Activated T-cell treated with anti-CD3 and anti-CD28 coated beads for 24 hours (primary cell): Measurements from ENCODE around the gene PCNT.
"Not testable (repeated sequence)": the region's sequence is repeated elsewhere in the genome, so short reads cannot be mapped to it uniquely, and the experiment has no call there.

ENCODE experiments used
- DNase-seq: peaks from one replicate; pipeline ENCODE4 v3.0.0-alpha.2; 2020; ENCODE audit warnings: low read depth

Gene PCNT

GRCh38 chr21:46381541-46381940 is 57.6 kb downstream of the PCNT start:
- DNase-seq, result no peak

DNA sequence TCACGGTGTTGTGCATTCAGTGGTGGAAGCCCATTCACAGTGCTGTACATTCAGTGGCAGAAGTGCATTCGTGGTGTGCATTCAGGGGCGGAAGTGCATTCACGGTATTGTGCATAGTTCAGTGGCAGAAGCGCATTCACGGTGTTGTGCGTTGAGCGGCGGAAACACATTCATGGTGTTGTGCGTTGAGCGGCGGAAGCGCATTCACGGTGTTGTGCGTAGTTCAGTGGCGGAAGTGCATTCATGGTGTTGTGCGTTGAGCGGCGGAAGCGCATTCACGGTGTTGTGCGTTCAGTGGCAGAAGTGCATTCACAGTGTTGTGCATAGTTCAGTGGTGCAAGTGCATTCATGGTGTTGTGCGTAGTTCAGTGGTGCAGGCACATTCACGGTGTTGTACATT is 60.6 kb downstream of the PCNT start:
- no peak for DNase-seq

GRCh38 chr21:46385846-46386733 is 62.1 kb downstream of the PCNT start:
- DNase-seq, result no peak

- DNase-seq, result no peak
These were observed 62.8 kb downstream of the PCNT start for GRCh38 chr21:46386734-46387088.

DNA sequence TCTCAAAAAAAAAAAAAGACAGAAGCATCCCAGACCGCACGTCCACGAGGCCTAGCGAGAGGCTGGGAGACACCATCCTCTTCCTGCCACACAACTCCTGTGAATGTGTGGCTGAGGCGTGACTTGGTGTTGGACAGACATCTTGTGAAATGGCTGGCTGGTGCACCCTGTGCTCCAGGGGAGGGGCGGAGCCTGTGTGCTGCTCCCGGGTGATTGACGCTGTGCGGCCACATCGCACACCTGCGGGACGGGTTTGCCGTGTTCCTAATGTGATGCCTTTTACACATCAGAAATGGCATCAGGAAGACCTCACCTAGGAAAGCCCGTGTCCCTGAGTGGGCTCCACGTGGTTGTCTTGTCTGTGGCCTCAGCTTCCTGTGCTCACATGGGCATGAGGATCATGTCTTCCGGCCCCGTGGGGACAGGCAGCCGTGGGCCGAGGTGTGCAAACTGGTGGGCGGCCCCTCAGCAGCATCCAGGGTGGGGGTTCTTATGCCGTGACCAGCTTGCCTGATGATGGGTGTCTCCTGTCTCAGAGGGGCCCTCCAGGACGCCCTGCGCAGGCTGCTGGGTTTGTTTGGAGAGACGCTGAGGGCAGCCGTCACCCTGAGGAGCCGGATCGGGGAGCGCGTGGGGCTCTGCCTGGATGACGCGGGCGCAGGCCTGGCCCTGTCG is 64.4 kb downstream of the PCNT start:
- no peak for DNase-seq

GRCh38 chr21:46388896-46389295 is 64.9 kb downstream of the PCNT start:
- no peak for DNase-seq

- no peak for DNase-seq
These were observed 66.9 kb downstream of the PCNT start for GRCh38 chr21:46390603-46391545.

DNA sequence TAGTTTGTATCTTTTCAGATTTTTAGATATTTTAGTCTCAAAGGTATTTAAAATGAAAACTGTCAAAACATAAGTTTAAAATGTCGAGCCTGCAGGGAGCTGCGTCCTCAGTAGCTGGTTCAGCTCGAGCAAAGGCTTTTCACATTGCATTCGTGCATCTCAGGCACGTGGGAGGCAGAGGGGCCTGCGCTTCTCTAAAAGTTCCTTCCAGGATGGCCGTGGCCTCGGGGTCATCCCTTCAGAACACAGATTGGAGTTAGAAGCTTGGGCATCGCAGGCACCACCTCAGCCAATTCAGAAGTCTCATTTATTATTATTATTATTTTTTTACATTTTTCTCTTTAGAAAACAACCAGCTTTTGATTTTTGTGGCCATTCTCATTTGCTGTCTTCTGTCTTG is 67.8 kb downstream of the PCNT start:
- no peak for DNase-seq

DNA sequence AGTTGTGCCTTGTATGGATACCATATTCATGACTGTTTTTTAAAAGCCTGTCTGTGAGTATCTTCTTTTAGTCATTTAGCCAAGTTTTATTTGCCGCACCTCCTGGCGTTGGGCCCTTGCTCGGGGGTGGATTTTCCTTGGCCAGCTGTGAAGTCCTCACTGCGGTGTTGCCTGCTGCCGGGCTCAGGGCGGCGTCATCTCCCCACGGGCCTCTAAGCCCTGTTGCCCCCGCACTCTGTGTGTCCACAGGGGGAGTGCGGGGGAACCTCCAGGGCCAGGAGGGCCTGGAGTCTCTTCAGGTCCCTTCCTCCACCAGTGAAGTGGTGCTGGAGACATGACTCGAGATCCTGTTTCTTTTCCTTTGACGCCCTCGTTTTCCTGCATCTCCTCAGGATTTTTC is 69.0 kb downstream of the PCNT start:
- DNase-seq, result no peak

DNA sequence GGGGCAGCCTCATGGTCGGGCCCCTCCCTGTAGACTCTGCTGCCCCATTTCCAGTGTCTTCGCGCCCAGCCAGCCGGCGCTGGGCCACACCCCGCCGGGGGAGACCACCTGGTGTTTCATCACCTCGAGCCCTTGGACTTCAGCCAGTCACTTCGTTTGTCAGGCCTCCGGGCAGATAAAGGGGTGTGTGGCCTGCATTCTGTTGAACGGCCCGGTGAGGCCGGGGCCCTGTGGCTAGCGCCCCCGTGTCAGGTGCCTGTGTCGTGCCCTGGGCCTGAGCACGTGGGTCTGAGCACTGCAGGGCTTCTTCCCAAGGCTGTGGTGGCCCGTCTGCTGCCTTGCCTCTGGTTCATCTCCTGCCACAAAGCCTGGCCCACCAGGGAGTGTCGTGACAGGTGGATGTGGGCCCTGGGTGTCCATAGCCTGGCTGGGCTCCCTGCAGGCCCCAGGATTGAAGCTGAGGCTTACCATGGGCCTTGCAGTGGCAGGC is 69.5 kb downstream of the PCNT start:
- DNase-seq, result no peak

- DNase-seq, result no peak
These were observed 70.1 kb downstream of the PCNT start for GRCh38 chr21:46393941-46394594.

- DNase-seq, result no peak
These were observed 70.7 kb downstream of the PCNT start for GRCh38 chr21:46394595-46395104.

- DNase-seq, result no peak
These were observed 73.4 kb downstream of the PCNT start for GRCh38 chr21:46397211-46397905.

GRCh38 chr21:46397993-46398392 is 74.0 kb downstream of the PCNT start:
- DNase-seq, result no peak

GRCh38 chr21:46399129-46399528 is 75.2 kb downstream of the PCNT start:
- DNase-seq, result no peak

GRCh38 chr21:46399686-46400085 is 75.7 kb downstream of the PCNT start:
- DNase-seq, result no peak

- no peak for DNase-seq
These were observed 77.4 kb downstream of the PCNT start for GRCh38 chr21:46401186-46401910.

- DNase-seq, result no peak
These were observed 78.5 kb downstream of the PCNT start for GRCh38 chr21:46402421-46402820.

DNA sequence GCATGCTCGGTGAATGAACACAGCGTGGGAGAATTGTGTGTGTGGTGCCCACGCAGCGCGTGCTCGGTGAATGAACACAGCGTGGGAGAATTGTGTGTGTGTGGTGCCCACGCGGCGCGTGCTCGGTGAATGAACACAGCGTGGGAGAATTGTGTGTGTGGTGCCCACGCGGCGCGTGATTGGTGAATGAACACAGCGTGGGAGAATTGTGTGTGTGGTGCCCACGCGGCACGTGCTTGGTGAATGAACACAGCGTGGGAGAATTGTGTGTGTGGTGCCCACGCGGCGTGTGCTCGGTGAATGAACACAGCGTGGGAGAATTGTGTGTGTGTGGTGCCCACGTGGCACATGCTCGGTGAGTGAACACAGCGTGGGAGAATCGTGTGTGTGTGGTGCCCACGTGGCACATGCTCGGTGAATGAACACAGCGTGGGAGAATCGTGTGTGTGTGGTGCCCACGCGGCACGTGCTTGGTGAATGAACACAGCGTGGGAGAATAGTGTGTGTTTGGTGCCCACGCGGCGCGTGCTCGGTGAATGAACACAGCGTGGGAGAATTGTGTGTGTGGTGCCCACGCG is 79.4 kb downstream of the PCNT start:
- DNase-seq, result not testable (repeated sequence)

DNA sequence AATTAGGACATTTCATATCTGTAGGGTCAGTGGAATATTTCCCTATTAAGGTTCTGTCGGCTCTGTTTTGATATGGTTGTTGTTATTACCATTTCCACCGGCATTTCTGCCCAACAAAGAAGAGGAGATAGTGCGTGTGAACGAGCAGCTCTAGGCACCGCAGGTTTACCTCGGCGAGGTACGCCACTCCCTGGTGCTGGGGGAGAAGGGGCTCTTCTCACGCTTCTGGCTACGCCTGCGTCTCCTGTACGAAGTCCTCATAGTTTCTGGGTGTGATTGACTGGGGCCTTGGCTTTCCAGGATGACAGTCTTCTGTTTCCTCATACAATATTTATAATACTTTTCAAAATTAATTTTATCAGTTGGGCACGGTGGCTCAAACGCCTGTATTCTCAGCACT is 80.3 kb downstream of the PCNT start:
- DNase-seq, result no peak
